ENCODE measurements around the gene EPB41L5.
"Not testable (repeated sequence)": the region's sequence is repeated elsewhere in the genome, so short reads cannot be mapped to it uniquely, and the experiment has no call there.

Gene EPB41L5

DNA sequence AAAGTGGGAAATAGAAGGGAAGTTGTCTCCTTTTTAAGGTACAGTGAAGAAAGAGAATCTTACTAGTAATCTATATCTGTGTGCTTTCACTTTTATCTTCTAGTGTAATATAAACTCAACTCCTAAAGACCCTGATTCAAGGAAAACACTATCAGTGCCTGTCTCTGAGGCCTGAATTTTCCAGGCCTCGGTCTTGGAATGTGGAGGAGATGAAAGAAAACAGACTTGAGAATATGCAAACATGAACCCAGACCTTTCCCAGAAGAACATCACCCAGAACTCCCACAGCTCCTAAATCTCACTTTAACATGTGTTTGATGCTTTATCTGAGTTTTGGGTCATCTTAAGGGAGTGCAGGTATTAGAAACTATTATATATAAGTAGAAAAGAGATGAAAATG lies 51.8 kb downstream of the EPB41L5 start:
- no peak overlapping the region for H3K4me3 ChIP-seq (ENCODE audit: low read length)
- DNase-seq (ENCODE audit: low read depth) = no peak
- TF ChIP-seq, protein P1, sequence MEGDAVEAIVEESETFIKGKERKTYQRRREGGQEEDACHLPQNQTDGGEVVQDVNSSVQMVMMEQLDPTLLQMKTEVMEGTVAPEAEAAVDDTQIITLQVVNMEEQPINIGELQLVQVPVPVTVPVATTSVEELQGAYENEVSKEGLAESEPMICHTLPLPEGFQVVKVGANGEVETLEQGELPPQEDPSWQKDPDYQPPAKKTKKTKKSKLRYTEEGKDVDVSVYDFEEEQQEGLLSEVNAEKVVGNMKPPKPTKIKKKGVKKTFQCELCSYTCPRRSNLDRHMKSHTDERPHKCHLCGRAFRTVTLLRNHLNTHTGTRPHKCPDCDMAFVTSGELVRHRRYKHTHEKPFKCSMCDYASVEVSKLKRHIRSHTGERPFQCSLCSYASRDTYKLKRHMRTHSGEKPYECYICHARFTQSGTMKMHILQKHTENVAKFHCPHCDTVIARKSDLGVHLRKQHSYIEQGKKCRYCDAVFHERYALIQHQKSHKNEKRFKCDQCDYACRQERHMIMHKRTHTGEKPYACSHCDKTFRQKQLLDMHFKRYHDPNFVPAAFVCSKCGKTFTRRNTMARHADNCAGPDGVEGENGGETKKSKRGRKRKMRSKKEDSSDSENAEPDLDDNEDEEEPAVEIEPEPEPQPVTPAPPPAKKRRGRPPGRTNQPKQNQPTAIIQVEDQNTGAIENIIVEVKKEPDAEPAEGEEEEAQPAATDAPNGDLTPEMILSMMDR (IDR thresholded peaks at IDR 0.05; ENCODE audit: insufficient read depth, low read depth, low read length, missing control alignments) = no peak

DNA sequence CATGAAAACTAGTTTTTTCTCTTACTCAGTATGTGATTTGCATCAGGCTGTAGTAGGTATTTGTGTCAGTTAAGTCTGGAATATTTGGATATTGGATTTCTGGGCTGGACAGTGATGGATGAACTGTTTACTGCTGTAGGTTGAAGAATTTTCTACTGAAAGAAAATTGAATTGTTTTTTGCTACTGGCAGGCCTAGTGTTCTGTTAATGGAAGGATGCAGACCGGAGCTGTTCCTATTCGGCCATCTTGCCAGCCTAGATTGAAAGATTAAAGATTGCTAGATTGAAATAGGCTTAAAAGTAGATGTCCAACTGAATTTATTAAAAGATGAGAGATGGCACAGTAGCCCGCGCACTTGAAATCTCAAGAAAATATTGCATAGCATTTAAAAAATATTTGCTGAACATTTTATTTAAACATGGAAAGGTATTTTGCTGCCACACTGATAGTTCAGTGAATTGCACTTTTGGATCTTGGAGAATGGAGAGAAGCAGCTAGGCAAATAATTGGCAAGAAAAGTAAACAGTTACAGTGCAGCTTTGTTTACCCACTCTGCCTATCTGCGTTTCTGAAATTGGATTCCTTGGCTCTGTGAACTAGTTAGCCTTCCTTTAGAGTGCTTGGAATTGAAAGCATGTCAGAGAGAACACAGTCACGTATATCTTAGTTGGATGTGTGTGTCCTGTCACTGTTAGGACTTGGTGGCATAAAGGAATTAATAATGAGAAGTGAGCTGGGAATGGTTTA lies 54.1 kb downstream of the EPB41L5 start:
- no peak for DNase-seq (ENCODE audit: low read depth)
- TF ChIP-seq, protein P1 (IDR thresholded peaks at IDR 0.05; ENCODE audit: insufficient read depth, low read depth, low read length, missing control alignments) = no peak
- no peak overlapping the region for H3K4me3 ChIP-seq (ENCODE audit: low read length)

- not testable (repeated sequence) for DNase-seq (ENCODE audit: low read depth); H3K4me3 ChIP-seq (ENCODE audit: low read length)
These were observed 55.3 kb downstream of the EPB41L5 start for GRCh38 chr2:120068040-120068658.

- no peak overlapping the region for H3K4me3 ChIP-seq (ENCODE audit: low read length)
- TF ChIP-seq, protein P1 (IDR thresholded peaks at IDR 0.05; ENCODE audit: insufficient read depth, low read depth, low read length, missing control alignments) = no peak
- DNase-seq (ENCODE audit: low read depth) = no peak
These were observed 62.7 kb downstream of the EPB41L5 start for GRCh38 chr2:120075545-120075944.

DNA sequence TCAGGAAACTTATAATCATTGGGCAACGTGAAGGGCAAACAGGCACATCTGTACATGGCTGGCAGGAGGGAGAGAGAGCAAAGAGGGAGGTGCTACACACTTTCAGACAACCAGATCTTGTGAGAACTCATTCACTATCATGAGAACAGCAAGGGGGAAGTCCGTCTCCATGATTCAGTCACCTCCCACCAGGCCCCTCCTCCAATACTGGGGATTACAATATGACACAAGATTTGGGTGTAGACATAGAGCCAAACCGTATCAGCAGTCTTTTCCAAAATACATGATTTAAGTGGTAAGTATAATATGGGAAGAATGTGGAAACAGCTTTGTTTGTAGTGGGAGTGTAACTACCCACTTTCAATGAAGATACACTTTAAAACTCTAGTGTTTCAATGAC lies 65.0 kb downstream of the EPB41L5 start:
- DNase-seq (ENCODE audit: low read depth) = no peak
- TF ChIP-seq, protein P1 (IDR thresholded peaks at IDR 0.05; ENCODE audit: insufficient read depth, low read depth, low read length, missing control alignments) = no peak
- H3K4me3 ChIP-seq (ENCODE audit: low read length) = no peak overlapping the region

DNA sequence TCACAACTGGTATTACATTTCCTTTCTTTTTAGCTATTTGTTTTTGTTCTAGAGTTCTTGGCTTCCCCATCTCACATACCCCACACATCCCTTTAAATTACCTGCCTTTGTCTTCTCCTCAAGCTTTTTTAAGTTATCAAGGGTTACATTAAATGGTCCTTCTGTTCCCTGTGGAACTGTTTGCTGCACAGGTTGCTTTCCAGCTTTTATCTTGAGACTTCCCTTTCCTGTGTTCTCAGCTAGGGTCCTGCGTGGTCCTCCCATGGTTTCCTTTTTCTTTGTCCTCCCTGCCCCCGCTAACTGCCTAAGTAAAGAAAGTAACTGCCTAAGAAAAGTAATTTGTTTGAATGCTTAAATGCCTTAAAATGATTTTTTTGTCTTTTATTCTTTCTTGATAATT lies 66.8 kb downstream of the EPB41L5 start:
- TF ChIP-seq, protein P1 (IDR thresholded peaks at IDR 0.05; ENCODE audit: insufficient read depth, low read depth, low read length, missing control alignments) = no peak
- DNase-seq (ENCODE audit: low read depth) = no peak
- H3K4me3 ChIP-seq (ENCODE audit: low read length) = no peak overlapping the region

GRCh38 chr2:120091436-120091835 lies 78.6 kb downstream of the EPB41L5 start:
- TF ChIP-seq, protein P1 (IDR thresholded peaks at IDR 0.05; ENCODE audit: insufficient read depth, low read depth, low read length, missing control alignments) = no peak
- H3K4me3 ChIP-seq (ENCODE audit: low read length) = no peak overlapping the region
- no peak for DNase-seq (ENCODE audit: low read depth)

All from epithelial cell of esophagus (primary cell).